HG02610 (cell line): ENCODE data around the gene PLEKHF1.

Experiments
- ATAC-seq: cut with Tn5 transposase; IDR thresholded peaks from one replicate; pipeline ENCODE4 v1.9.1; 2021; ENCODE audit warnings: mild to moderate bottlenecking, moderate library complexity; ENCODE audit not compliant: unreplicated experiment

PLEKHF1 gene

DNA sequence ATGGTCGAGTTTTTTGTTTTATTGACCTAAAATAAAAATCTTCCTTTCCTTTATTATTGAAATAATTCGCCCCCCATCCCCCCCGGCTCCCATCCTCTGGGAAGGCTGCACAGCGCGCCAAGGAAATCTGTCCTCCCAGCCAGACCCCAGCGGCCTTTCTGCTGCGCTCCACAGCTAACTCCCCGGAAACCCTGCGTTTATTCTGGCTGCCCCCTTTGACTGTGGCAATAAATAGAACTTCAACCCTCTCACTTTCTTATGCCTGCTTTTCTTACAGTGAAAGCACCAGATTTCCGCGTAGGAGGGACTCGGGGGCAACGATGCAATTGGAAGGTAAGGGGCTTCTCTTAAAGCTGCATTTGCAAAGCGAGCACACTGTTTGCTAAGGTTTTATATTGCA, 59.5 kb downstream of the PLEKHF1 start:
- ATAC-seq = no peak
